Loucy (cell line): ENCODE data around the gene SP8.
A peak's percentile ranks its signal among the peaks of the same experiment; 100 is the strongest.

ENCODE experiments used
- H2AFZ ChIP-seq: fragments of 200-600 bp; sonication (generic); 2 replicates; pipeline ENCODE4 v1.6.0; 2016; ENCODE audit warnings: antibody characterized with exemption, mild to moderate bottlenecking, low read length, moderate library complexity
- H3F3A ChIP-seq: fragments of 200-600 bp; 2 replicates; pipeline ENCODE4 v1.6.0; 2016; ENCODE audit warnings: antibody characterized with exemption, low read depth, mild to moderate bottlenecking
- H3K27me3 ChIP-seq: fragments of 200-600 bp; sonication (generic); 2 replicates; pipeline ENCODE4 v1.6.1; 2014; ENCODE audit warnings: low read length, mild to moderate bottlenecking; ENCODE audit not compliant: insufficient read depth, poor library complexity, severe bottlenecking
- H3K36me3 ChIP-seq: fragments of 200-600 bp; sonication (generic); 2 replicates; pipeline ENCODE4 v1.6.1; 2016; ENCODE audit warnings: low read length; ENCODE audit not compliant: insufficient read depth
- H3K4me1 ChIP-seq: fragments of 200-600 bp; sonication (generic); 2 replicates; pipeline ENCODE4 v1.5.1; 2014; ENCODE audit warnings: low read length, mild to moderate bottlenecking; ENCODE audit not compliant: insufficient read depth, poor library complexity, severe bottlenecking
- H3K4me2 ChIP-seq: fragments of 200-600 bp; sonication (generic); 2 replicates; pipeline ENCODE4 v1.6.0; 2014; ENCODE audit warnings: antibody characterized with exemption, low read length, low read depth, mild to moderate bottlenecking; ENCODE audit not compliant: poor library complexity, severe bottlenecking
- H3K4me3 ChIP-seq: fragments of 200-600 bp; sonication (generic); 2 replicates; pipeline ENCODE4 v1.5.1; 2014; ENCODE audit warnings: low read length, mild to moderate bottlenecking, mixed read lengths; ENCODE audit not compliant: poor library complexity, severe bottlenecking
- H3K79me2 ChIP-seq: fragments of 200-600 bp; sonication (generic); 2 replicates; pipeline ENCODE4 v1.6.1; 2014; ENCODE audit warnings: low read length; ENCODE audit not compliant: insufficient read depth
- H3K9ac ChIP-seq: fragments of 200-600 bp; sonication (generic); 2 replicates; pipeline ENCODE4 v1.6.0; 2014; ENCODE audit warnings: mild to moderate bottlenecking, low read depth, low read length, moderate library complexity; ENCODE audit not compliant: poor library complexity, severe bottlenecking
- H3K9me2 ChIP-seq: fragments of 200-600 bp; sonication (generic); replicated peaks from 2 replicates; pipeline ENCODE4 v1.6.1; 2016; ENCODE audit warnings: low read depth, low read length, mixed read lengths
- H3K9me3 ChIP-seq: fragments of 200-600 bp; sonication (generic); 2 replicates; pipeline ENCODE4 v1.6.1; 2014; ENCODE audit warnings: mild to moderate bottlenecking, antibody characterized with exemption, low read length, low read depth; ENCODE audit not compliant: insufficient read depth
- H4K20me1 ChIP-seq: fragments of 200-600 bp; sonication (generic); 2 replicates; pipeline ENCODE4 v1.6.0; 2014; ENCODE audit warnings: antibody characterized with exemption, low read length, mild to moderate bottlenecking; ENCODE audit not compliant: insufficient read depth, poor library complexity, severe bottlenecking
- CTCF ChIP-seq: fragments of 200-600 bp; sonication (generic); conservative IDR thresholded peaks from 2 replicates; pipeline ENCODE4 v1.5.1; 2014; ENCODE audit warnings: mild to moderate bottlenecking, antibody characterized with exemption, low read length
- EZH2phosphoT487 ChIP-seq: fragments of 200-600 bp; IDR thresholded peaks from 2 replicates; pipeline ENCODE4 v1.6.1; 2018; ENCODE audit warnings: antibody characterized with exemption, mild to moderate bottlenecking, moderate library complexity, borderline replicate concordance

SP8 gene

GRCh38 chr7:20797462-20798080 lies 10.9 kb upstream of the SP8 start:
- Histone ChIP-seq H3K4me3 (peak overlapping the region; percentile 76), H3K9ac (peak overlapping the region; percentile 76), H3K36me3 (no peaks in the 10 kb centered on the region), H3K27me3 (no peaks in the 10 kb centered on the region), H4K20me1 (no peaks in the 10 kb centered on the region), H2AFZ (peak overlapping the region; percentile 80), H3K79me2 (no peaks in the 10 kb centered on the region), H3K9me2 (no peaks in the 10 kb centered on the region), H3K9me3 (no peaks in the 10 kb centered on the region), H3K4me1 (peaks cover 12% of the 10 kb centered on the region), H3F3A (peaks cover 7% of the 10 kb centered on the region; the same call in 1 of the 2 replicates), H3K4me2 (peak overlapping the region; percentile 84)
- TF ChIP-seq EZH2phosphoT487 (no peak), CTCF (no peak)

GRCh38 chr7:20797042-20797461 lies 10.4 kb upstream of the SP8 start:
- Histone ChIP-seq H2AFZ (peak overlapping the region; percentile 80), H3K4me3 (peak overlapping the region; percentile 76)
- TF ChIP-seq CTCF = no peak

GRCh38 chr7:20796500-20796899 lies 9.8 kb upstream of the SP8 start:
- TF ChIP-seq EZH2phosphoT487 = no peak
- TF ChIP-seq CTCF = no peak
- Histone ChIP-seq H3K36me3 (no peaks in the 10 kb centered on the region), H3K4me3 (peak overlapping the region; percentile 76)

More at GRCh38 chr7:20797042-20797461, 10.4 kb upstream of the SP8 start:
- Histone ChIP-seq H3K79me2 (no peaks in the 10 kb centered on the region), H3K36me3 (no peaks in the 10 kb centered on the region), H4K20me1 (no peaks in the 10 kb centered on the region), H3K9me2 (no peaks in the 10 kb centered on the region), H3F3A (peaks cover 7% of the 10 kb centered on the region; the same call in 1 of the 2 replicates), H3K27me3 (no peaks in the 10 kb centered on the region), H3K4me1 (peaks cover 12% of the 10 kb centered on the region), H3K9me3 (no peaks in the 10 kb centered on the region), H3K4me2 (peak overlapping the region; percentile 84), H3K9ac (peak overlapping the region; percentile 76)

More at GRCh38 chr7:20796500-20796899, 9.8 kb upstream of the SP8 start:
- no peaks in the 10 kb centered on the region for H3K9me3 ChIP-seq
- no peaks in the 10 kb centered on the region for H3K27me3 ChIP-seq
- H3K9me2 ChIP-seq = no peaks in the 10 kb centered on the region
- peaks cover 12% of the 10 kb centered on the region for H3K4me1 ChIP-seq
- H2AFZ ChIP-seq = no peak overlapping the region
- no peaks in the 10 kb centered on the region for H4K20me1 ChIP-seq
- no peak overlapping the region for H3K9ac ChIP-seq
- no peaks in the 10 kb centered on the region for H3K79me2 ChIP-seq
- H3K4me2 ChIP-seq = peak overlapping the region; percentile 84
- H3F3A ChIP-seq = peaks cover 7% of the 10 kb centered on the region; the same call in 1 of the 2 replicates
